Keratinocyte (primary cell): ENCODE measurements around the gene PARL. TPM values are rescaled to one million over a fixed set of nuclear protein-coding genes. Genes with fewer than 3 reads are reported as not detected.

ENCODE experiments used
- DNase-seq: peaks from one replicate; pipeline ENCODE4 v3.0.0-alpha.2; 2011; ENCODE audit warnings: low read depth, missing footprints, low spot score
- FAIRE-seq: peaks from 2 replicates; lab custom pipeline; 2011; peaks lifted over from hg19 to GRCh38; lab: Jason Lieb, UNC
- H2AFZ ChIP-seq: 2 replicates; pipeline ENCODE4 v1.6.0; 2012; ENCODE audit warnings: low read length, control low read depth, inconsistent platforms; ENCODE audit not compliant: control insufficient read depth
- H3K27ac ChIP-seq: 2 replicates; pipeline ENCODE4 v1.5.1; 2011; ENCODE audit warnings: low read length; ENCODE audit not compliant: control insufficient read depth, insufficient read depth
- H3K27me3 ChIP-seq: 3 replicates; pipeline ENCODE4 v1.6.0; 2011; ENCODE audit warnings: low read length; ENCODE audit not compliant: control insufficient read depth, insufficient read depth; ENCODE audit errors: extremely low read depth
- H3K36me3 ChIP-seq, 2 experiments: 2 replicates in 1 of 2; 3 replicates in 1 of 2; pipeline ENCODE4 v1.5.1; 2011; ENCODE audit warnings: low read length in 2 of 2, mild to moderate bottlenecking in 1 of 2; ENCODE audit not compliant: control insufficient read depth in 2 of 2, insufficient read depth in 2 of 2; ENCODE audit errors: extremely low read depth in 1 of 2
- H3K4me1 ChIP-seq: 3 replicates; pipeline ENCODE4 v1.5.1; 2011; ENCODE audit warnings: low read length; ENCODE audit not compliant: control insufficient read depth, insufficient read depth; ENCODE audit errors: extremely low read depth
- H3K4me2 ChIP-seq: 3 replicates; pipeline ENCODE4 v1.6.0; 2011; ENCODE audit warnings: low read depth, low read length; ENCODE audit not compliant: control insufficient read depth, insufficient read depth; ENCODE audit errors: extremely low read depth
- H3K4me3 ChIP-seq, 3 experiments: fragments of 200-600 bp in 1 of 3; sonication (generic) in 1 of 3; 2 replicates in 2 of 3; 3 replicates in 1 of 3; pipeline ENCODE4 v1.5.1; 2011 to 2016; ENCODE audit warnings: low read length in 3 of 3, mild to moderate bottlenecking in 3 of 3, control low read depth in 2 of 3, inconsistent platforms in 1 of 3, low read depth in 1 of 3, mixed read lengths in 1 of 3, mixed run types in 1 of 3, moderate library complexity in 1 of 3; ENCODE audit not compliant: control insufficient read depth in 2 of 3, insufficient read depth in 2 of 3; ENCODE audit errors: extremely low read depth in 1 of 3
- H3K79me2 ChIP-seq: 2 replicates; pipeline ENCODE4 v1.6.0; 2012; ENCODE audit warnings: low read length; ENCODE audit not compliant: control insufficient read depth, insufficient read depth
- H3K9ac ChIP-seq: 3 replicates; pipeline ENCODE4 v1.6.0; 2011; ENCODE audit warnings: low read length; ENCODE audit not compliant: control insufficient read depth, insufficient read depth; ENCODE audit errors: extremely low read depth
- H3K9me1 ChIP-seq: 3 replicates; pipeline ENCODE4 v1.6.0; 2011; ENCODE audit warnings: low read length; ENCODE audit not compliant: control insufficient read depth, insufficient read depth; ENCODE audit errors: extremely low read depth
- H3K9me3 ChIP-seq: 2 replicates; pipeline ENCODE4 v1.5.1; 2012; ENCODE audit warnings: low read depth, low read length; ENCODE audit not compliant: control insufficient read depth
- H4K20me1 ChIP-seq: 3 replicates; pipeline ENCODE4 v1.6.0; 2011; ENCODE audit warnings: low read length; ENCODE audit not compliant: control insufficient read depth, insufficient read depth; ENCODE audit errors: extremely low read depth
- CTCF ChIP-seq, 3 experiments: IDR thresholded peaks in 1 of 3; conservative IDR thresholded peaks in 1 of 3; optimal IDR thresholded peaks in 1 of 3; 2 replicates in 2 of 3; 3 replicates in 1 of 3; pipeline versions ENCODE3 to v1.5.1; 2011; ENCODE audit warnings: low read length in 3 of 3, mild to moderate bottlenecking in 3 of 3, moderate library complexity in 2 of 3, control low read depth in 1 of 3, inconsistent platforms in 1 of 3; ENCODE audit not compliant: insufficient read depth in 2 of 3; ENCODE audit errors: extremely low read depth in 1 of 3
- EZH2 ChIP-seq: IDR thresholded peaks from one replicate; pipeline ENCODE4 v1.6.1; 2012; ENCODE audit warnings: inconsistent platforms, mild to moderate bottlenecking, low read length, moderate library complexity
- dilution Hi-C: fragments of 300-500 bp; cut with MboI; formaldehyde crosslinking; loops from one replicate; pipeline ENCODE4 v1.7.0; 2020; ENCODE audit warnings: low sequenced_read_pairs; ENCODE audit not compliant: extremely low pct_ligation_motif_present
- polyA plus RNA-seq, 5 experiments: library from polyadenylated mRNA; depleted of rRNA in 3 of 5; stranded (reverse) in 3 of 5; stranded (forward) in 1 of 5; unstranded in 1 of 5; fragments of >200 nt; gene quantifications; 1 replicate in 1 of 5; 2 replicates in 3 of 5; 3 replicates in 1 of 5; pipeline versions ENCODE4 v1.2.1 to v1.2.3, GENCODE V29; 2011 to 2012; ENCODE audit warnings: missing spikeins in 2 of 5, low read depth in 1 of 5, low replicate concordance in 1 of 5

PARL gene
- polyA plus RNA-seq, 1 donor (not counting 4 experiments of a cell fraction or from before 2014, with no cell fraction given): 68.9 TPM

GRCh38 chr3:183914856-183915255, 30.2 kb upstream of the PARL start:
- Histone ChIP-seq H3K27ac (no peak overlapping the region), H3K4me3 (no peak overlapping the region), H3K36me3 (peaks cover 0 to under 1% of the 10 kb centered on the region in 2 experiments), H4K20me1 (no peaks in the 10 kb centered on the region), H3K27me3 (no peaks in the 10 kb centered on the region), H3K9ac (no peak overlapping the region), H3K9me3 (no peaks in the 10 kb centered on the region), H3K9me1 (no peaks in the 10 kb centered on the region), H3K79me2 (no peaks in the 10 kb centered on the region), H3K4me2 (no peak overlapping the region), H3K4me1 (peaks cover 18% of the 10 kb centered on the region), H2AFZ (no peak overlapping the region)
- dilution Hi-C loops: no loop called here
- DNase-seq (no peak), FAIRE-seq (no peak)
- no peak for TF ChIP-seq EZH2
- no peak for TF ChIP-seq CTCF (optimal IDR thresholded peaks at IDR 0.05 in 1 of 3, IDR thresholded peaks at IDR 0.05 in 1 of 3, conservative IDR thresholded peaks at IDR 0.05 in 1 of 3; ENCODE audit: extremely low read depth in 1 of 3, insufficient read depth in 2 of 3, low read length in 3 of 3)

- Histone ChIP-seq H3K4me3 (no peak overlapping the region), H3K9me3 (no peaks in the 10 kb centered on the region), H2AFZ (no peak overlapping the region), H3K9me1 (no peaks in the 10 kb centered on the region), H3K79me2 (no peaks in the 10 kb centered on the region), H3K27ac (no peak overlapping the region), H3K36me3 (no peaks in the 10 kb centered on the region), H4K20me1 (no peaks in the 10 kb centered on the region), H3K4me1 (peaks cover 18% of the 10 kb centered on the region), H3K9ac (no peak overlapping the region), H3K27me3 (no peaks in the 10 kb centered on the region), H3K4me2 (no peak overlapping the region)
- TF ChIP-seq CTCF (optimal IDR thresholded peaks at IDR 0.05 in 1 of 3, IDR thresholded peaks at IDR 0.05 in 1 of 3, conservative IDR thresholded peaks at IDR 0.05 in 1 of 3; ENCODE audit: extremely low read depth in 1 of 3, insufficient read depth in 2 of 3, low read length in 3 of 3) (no peak), EZH2 (no peak)
- DNase-seq: no peak
- no peak for FAIRE-seq
- dilution Hi-C loops: no loop called here
Observed at GRCh38 chr3:183913580-183913920, 28.9 kb upstream of the PARL start.
